ENCODE data around the gene AFAP1L2.

DNA sequence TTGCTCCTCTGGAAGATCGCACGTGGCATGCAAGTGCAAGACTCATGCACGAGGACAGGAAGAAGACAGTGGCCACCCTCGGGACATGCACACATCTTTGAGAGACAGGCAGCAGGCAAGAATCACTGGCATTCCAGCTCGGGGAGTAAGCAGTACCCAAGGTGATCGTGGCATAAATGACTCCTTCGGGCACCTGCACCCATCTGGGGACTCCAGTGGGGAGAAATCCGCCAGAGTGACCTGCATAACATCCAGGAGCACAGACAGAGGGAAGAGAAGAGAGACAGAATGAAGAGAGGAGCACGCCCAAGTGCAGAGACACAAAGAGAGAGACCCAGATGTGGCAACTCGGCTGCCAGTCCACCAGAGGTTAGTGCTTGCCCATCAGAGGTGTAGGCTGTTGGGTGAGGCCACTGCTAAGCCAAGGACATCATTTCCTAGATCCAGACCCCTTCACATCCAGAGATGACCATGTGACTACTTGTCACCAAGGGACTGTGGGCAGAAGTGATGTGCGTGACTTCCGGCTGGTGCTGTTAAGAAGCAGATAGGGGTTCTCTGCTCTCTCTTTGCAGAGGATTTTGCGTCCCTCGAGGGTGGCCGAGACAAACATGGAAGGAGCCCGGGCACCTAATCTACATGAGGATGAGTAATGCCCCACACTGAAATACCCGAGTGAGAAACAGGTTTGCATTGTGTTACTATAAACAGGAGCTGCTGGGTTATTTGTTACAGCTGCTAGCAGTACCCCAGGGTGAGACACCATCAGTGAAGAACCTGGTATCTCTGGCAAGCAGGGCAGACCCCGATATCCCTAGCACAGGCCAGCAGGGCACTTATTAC is 84.7 kb downstream of the AFAP1L2 start:
- TF ChIP-seq, protein P1, sequence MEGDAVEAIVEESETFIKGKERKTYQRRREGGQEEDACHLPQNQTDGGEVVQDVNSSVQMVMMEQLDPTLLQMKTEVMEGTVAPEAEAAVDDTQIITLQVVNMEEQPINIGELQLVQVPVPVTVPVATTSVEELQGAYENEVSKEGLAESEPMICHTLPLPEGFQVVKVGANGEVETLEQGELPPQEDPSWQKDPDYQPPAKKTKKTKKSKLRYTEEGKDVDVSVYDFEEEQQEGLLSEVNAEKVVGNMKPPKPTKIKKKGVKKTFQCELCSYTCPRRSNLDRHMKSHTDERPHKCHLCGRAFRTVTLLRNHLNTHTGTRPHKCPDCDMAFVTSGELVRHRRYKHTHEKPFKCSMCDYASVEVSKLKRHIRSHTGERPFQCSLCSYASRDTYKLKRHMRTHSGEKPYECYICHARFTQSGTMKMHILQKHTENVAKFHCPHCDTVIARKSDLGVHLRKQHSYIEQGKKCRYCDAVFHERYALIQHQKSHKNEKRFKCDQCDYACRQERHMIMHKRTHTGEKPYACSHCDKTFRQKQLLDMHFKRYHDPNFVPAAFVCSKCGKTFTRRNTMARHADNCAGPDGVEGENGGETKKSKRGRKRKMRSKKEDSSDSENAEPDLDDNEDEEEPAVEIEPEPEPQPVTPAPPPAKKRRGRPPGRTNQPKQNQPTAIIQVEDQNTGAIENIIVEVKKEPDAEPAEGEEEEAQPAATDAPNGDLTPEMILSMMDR (IDR thresholded peaks at IDR 0.05) = no peak
- TF ChIP-seq POLR2AphosphoS5 (IDR thresholded peaks at IDR 0.05) = no peak

All from prostate gland (tissue), 2 donors.